OCI-LY7 (cell line): ENCODE measurements around the gene MYRIP. TPM values are rescaled to one million over a fixed set of nuclear protein-coding genes. Genes with fewer than 3 reads are reported as not detected.

Experiments
- BruUV-seq: library from RNA; stranded (reverse); fragments of 400-500 nt; replicated peaks from 2 replicates; lab custom pipeline; 2021; lab: Mats Ljungman, UMichigan
- CTCF ChIA-PET: fragments of 300-600 bp; sonication (Branson Sonifier 250); formaldehyde crosslinking; loops from one replicate; lab custom pipeline; 2022; ENCODE audit warnings: antibody characterized with exemption; ENCODE audit not compliant: unreplicated experiment; lab: Charles Lee
- POLR2A ChIA-PET: fragments of 300-600 bp; sonication (Branson Sonifier 250); formaldehyde crosslinking; loops from one replicate; lab custom pipeline; 2022; ENCODE audit warnings: antibody characterized with exemption; lab: Charles Lee
- DNase-seq: peaks from one replicate; pipeline ENCODE4 v3.0.0-alpha.2; 2015; ENCODE audit warnings: low spot score
- H2AFZ ChIP-seq: fragments of 200-600 bp; sonication (generic), shearing (Covaris generic); 2 replicates; pipeline ENCODE4 v1.6.1; 2014; ENCODE audit warnings: mild to moderate bottlenecking, antibody characterized with exemption, low read length, moderate library complexity
- H3K27ac ChIP-seq: fragments of 200-600 bp; sonication (generic); 2 replicates; pipeline ENCODE4 v1.5.1; 2014; ENCODE audit warnings: mixed run types, low read depth, mild to moderate bottlenecking, moderate library complexity, low read length, inconsistent platforms; ENCODE audit not compliant: poor library complexity, severe bottlenecking
- H3K36me3 ChIP-seq: fragments of 200-600 bp; sonication (generic); 2 replicates; pipeline ENCODE4 v1.6.1; 2014; ENCODE audit warnings: mild to moderate bottlenecking, antibody characterized with exemption, low read length, moderate library complexity, mixed read lengths; ENCODE audit not compliant: insufficient read depth
- H3K4me1 ChIP-seq: fragments of 200-600 bp; sonication (generic); 2 replicates; pipeline ENCODE4 v1.5.1; 2014; ENCODE audit warnings: mild to moderate bottlenecking, low read length; ENCODE audit not compliant: insufficient read depth, poor library complexity, severe bottlenecking
- H3K4me2 ChIP-seq: fragments of 200-600 bp; sonication (generic); 2 replicates; pipeline ENCODE4 v1.6.1; 2014; ENCODE audit warnings: mild to moderate bottlenecking, low read length
- H3K4me3 ChIP-seq: fragments of 200-600 bp; sonication (generic); 2 replicates; pipeline ENCODE4 v1.5.1; 2014; ENCODE audit warnings: mild to moderate bottlenecking, low read depth, low read length; ENCODE audit not compliant: poor library complexity, severe bottlenecking
- H3K79me2 ChIP-seq: fragments of 200-600 bp; sonication (generic); 2 replicates; pipeline ENCODE4 v1.6.1; 2016; ENCODE audit warnings: low read depth, mild to moderate bottlenecking, low read length, moderate library complexity, mixed read lengths; ENCODE audit not compliant: insufficient read depth
- H3K9me2 ChIP-seq: fragments of 200-600 bp; sonication (generic); 2 replicates; pipeline ENCODE4 v1.6.1; 2016; ENCODE audit warnings: mild to moderate bottlenecking, low read length, mixed read lengths; ENCODE audit not compliant: insufficient read depth
- H3K9me3 ChIP-seq: fragments of 200-600 bp; sonication (generic); 2 replicates; pipeline ENCODE4 v1.6.1; 2014; ENCODE audit warnings: mild to moderate bottlenecking, mixed run types, low read length, mixed read lengths
- H4K20me1 ChIP-seq: fragments of 200-600 bp; sonication (generic); 2 replicates; pipeline ENCODE4 v1.6.1; 2014; ENCODE audit warnings: mild to moderate bottlenecking, antibody characterized with exemption, low read length, moderate library complexity, mixed read lengths; ENCODE audit not compliant: insufficient read depth
- EZH2phosphoT487 ChIP-seq: fragments of 200-600 bp; sonication (generic); IDR thresholded peaks from 2 replicates; pipeline ENCODE4 v1.6.1; 2018; ENCODE audit warnings: low read depth, borderline replicate concordance, mild to moderate bottlenecking, mixed run types, antibody characterized with exemption, low read length, moderate library complexity, mixed read lengths
- intact Hi-C: fragments of 100-400 bp; cut with micrococcal nuclease; formaldehyde crosslinking; loops from one replicate; pipeline ENCODE4 v1.10.0; 2022; ENCODE audit not compliant: unreplicated experiment
- total RNA-seq, 2 experiments: library from RNA; depleted of rRNA in 1 of 2; stranded (reverse); fragments of >200 nt in 1 of 2; shearing (Covaris generic) in 1 of 2; gene quantifications; 2 replicates each; pipeline ENCODE4 v1.2.3, GENCODE V29; 2014 to 2022
- TF ChIP-seq, protein P1 (sequence below): fragments of 200-600 bp; sonication (generic); conservative IDR thresholded peaks from 2 replicates; pipeline ENCODE4 v1.5.1; 2014; ENCODE audit warnings: mild to moderate bottlenecking, antibody characterized with exemption, low read length, moderate library complexity, mixed read lengths

The MYRIP gene
- total RNA-seq, 2 experiments from 2014 or later: not detected

DNA sequence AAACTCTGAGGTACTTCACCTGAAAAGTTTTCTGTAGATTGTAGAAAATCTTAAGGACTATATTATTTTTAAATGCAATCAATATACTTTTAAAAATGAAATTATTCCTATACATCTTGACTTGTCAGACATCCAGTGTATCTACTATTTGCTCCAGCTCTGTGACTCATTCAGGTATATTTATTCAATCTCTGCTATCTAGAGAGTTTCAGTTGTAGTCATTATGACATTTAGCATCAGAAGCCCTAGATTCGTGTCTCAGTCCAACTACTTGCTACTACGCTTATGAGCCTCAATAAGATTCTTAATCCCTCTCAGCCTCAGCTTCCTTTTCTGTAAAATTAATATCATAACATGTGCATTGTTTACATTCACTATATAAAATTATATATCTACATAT lies 477.8 kb downstream of the MYRIP start:
- ChIA-PET POLR2A (no interaction called here), CTCF (no interaction called here)
- no peak for DNase-seq
- BruUV-seq: no TSS peak
- Histone ChIP-seq H3K9me2 (no peaks in the 10 kb centered on the region), H2AFZ (no peak overlapping the region), H3K4me2 (no peak overlapping the region), H3K79me2 (no peaks in the 10 kb centered on the region), H3K9me3 (no peaks in the 10 kb centered on the region; the same call in 1 of the 2 replicates), H4K20me1 (no peaks in the 10 kb centered on the region), H3K4me3 (no peak overlapping the region), H3K36me3 (no peaks in the 10 kb centered on the region), H3K4me1 (no peaks in the 10 kb centered on the region), H3K27ac (no peak overlapping the region)
- TF ChIP-seq, protein P1, sequence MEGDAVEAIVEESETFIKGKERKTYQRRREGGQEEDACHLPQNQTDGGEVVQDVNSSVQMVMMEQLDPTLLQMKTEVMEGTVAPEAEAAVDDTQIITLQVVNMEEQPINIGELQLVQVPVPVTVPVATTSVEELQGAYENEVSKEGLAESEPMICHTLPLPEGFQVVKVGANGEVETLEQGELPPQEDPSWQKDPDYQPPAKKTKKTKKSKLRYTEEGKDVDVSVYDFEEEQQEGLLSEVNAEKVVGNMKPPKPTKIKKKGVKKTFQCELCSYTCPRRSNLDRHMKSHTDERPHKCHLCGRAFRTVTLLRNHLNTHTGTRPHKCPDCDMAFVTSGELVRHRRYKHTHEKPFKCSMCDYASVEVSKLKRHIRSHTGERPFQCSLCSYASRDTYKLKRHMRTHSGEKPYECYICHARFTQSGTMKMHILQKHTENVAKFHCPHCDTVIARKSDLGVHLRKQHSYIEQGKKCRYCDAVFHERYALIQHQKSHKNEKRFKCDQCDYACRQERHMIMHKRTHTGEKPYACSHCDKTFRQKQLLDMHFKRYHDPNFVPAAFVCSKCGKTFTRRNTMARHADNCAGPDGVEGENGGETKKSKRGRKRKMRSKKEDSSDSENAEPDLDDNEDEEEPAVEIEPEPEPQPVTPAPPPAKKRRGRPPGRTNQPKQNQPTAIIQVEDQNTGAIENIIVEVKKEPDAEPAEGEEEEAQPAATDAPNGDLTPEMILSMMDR: no peak
- TF ChIP-seq EZH2phosphoT487: no peak
- intact Hi-C loops: no loop called here

DNA sequence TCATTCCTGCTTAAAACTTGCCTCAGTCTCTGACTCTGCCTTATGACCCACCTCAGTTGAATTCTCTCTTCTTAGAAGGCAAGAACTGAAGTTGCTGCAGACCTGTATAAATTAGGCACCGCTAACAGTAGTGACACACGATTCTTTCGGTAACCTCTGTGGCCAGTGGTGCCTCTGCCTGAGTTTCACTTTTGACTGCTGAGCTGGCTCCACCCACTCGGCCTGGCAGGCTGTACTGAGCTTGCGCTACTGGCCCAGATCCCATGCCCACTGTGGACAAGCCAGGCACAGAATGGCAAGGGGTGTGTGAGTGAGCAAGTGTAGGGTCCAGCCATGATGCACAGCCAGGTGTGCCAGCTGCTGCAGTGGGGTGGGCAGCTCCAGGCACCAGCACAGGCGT lies 481.0 kb downstream of the MYRIP start:
- no peak for DNase-seq
- ChIA-PET POLR2A (no interaction called here), CTCF (no interaction called here)
- no TSS peak for BruUV-seq
- Histone ChIP-seq H3K9me2 (no peaks in the 10 kb centered on the region), H3K79me2 (no peaks in the 10 kb centered on the region), H3K9me3 (no peaks in the 10 kb centered on the region; the same call in 1 of the 2 replicates), H3K36me3 (no peaks in the 10 kb centered on the region), H3K27ac (no peak overlapping the region), H2AFZ (no peak overlapping the region), H3K4me3 (no peak overlapping the region), H4K20me1 (no peaks in the 10 kb centered on the region), H3K4me1 (no peaks in the 10 kb centered on the region), H3K4me2 (no peak overlapping the region)
- TF ChIP-seq EZH2phosphoT487: no peak
- TF ChIP-seq, protein P1: no peak
- intact Hi-C loops: no loop called here

GRCh38 chr3:40291471-40291870 lies 482.1 kb downstream of the MYRIP start:
- H3K4me3 ChIP-seq: no peak overlapping the region
- no peak overlapping the region for H2AFZ ChIP-seq
- POLR2A ChIA-PET: no interaction called here
- H3K36me3 ChIP-seq: no peaks in the 10 kb centered on the region
- no TSS peak for BruUV-seq
- H4K20me1 ChIP-seq: no peaks in the 10 kb centered on the region
- CTCF ChIA-PET: no interaction called here
- intact Hi-C loops: no loop called here
- no peaks in the 10 kb centered on the region for H3K79me2 ChIP-seq
- no peak overlapping the region for H3K4me2 ChIP-seq
- no peak for DNase-seq
- H3K9me2 ChIP-seq: no peaks in the 10 kb centered on the region
- TF ChIP-seq EZH2phosphoT487: no peak
- TF ChIP-seq, protein P1: no peak
- H3K27ac ChIP-seq: no peak overlapping the region
- H3K4me1 ChIP-seq: no peaks in the 10 kb centered on the region
- H3K9me3 ChIP-seq: no peaks in the 10 kb centered on the region; the same call in 1 of the 2 replicates
